MM.1S (cell line): Measurements from ENCODE around the gene WDR1.

Experiments used
- DNase-seq: peaks from one replicate; pipeline ENCODE4 v3.0.0-alpha.2; 2015
- H2AFZ ChIP-seq: fragments of 300-600 bp; sonication (generic); 2 replicates; pipeline ENCODE4 v1.6.0; 2016; ENCODE audit warnings: antibody characterized with exemption, low read length
- H3F3A ChIP-seq: fragments of 300-600 bp; sonication (generic); 2 replicates; pipeline ENCODE4 v1.6.1; 2016; ENCODE audit warnings: mild to moderate bottlenecking, antibody characterized with exemption, low read length, moderate library complexity, mixed read lengths; ENCODE audit not compliant: insufficient read depth
- H3K27ac ChIP-seq: fragments of 300-600 bp; sonication (generic); 2 replicates; pipeline ENCODE4 v1.5.1; 2016; ENCODE audit warnings: mild to moderate bottlenecking, low read length
- H3K27me3 ChIP-seq: fragments of 300-600 bp; sonication (generic); replicated peaks from 2 replicates; pipeline ENCODE4 v1.6.0; 2016; ENCODE audit warnings: low read length; ENCODE audit not compliant: insufficient read depth
- H3K36me3 ChIP-seq: fragments of 300-600 bp; sonication (generic); replicated peaks from 2 replicates; pipeline ENCODE4 v1.6.1; 2016; ENCODE audit warnings: mild to moderate bottlenecking, low read length, mixed read lengths; ENCODE audit not compliant: insufficient read depth
- H3K4me1 ChIP-seq: fragments of 300-600 bp; sonication (generic); 2 replicates; pipeline ENCODE4 v1.6.1; 2016; ENCODE audit warnings: low read length, mixed read lengths
- H3K4me2 ChIP-seq: fragments of 300-600 bp; sonication (generic); 2 replicates; pipeline ENCODE4 v1.6.0; 2016; ENCODE audit warnings: low read depth, low read length
- H3K4me3 ChIP-seq: fragments of 300-600 bp; sonication (generic); 2 replicates; pipeline ENCODE4 v1.5.1; 2016; ENCODE audit warnings: low read length, mixed read lengths
- H3K79me2 ChIP-seq: fragments of 300-600 bp; sonication (generic); 2 replicates; pipeline ENCODE4 v1.6.1; 2016; ENCODE audit warnings: mixed run types, low read length, mixed read lengths
- H3K9ac ChIP-seq: fragments of 300-600 bp; sonication (generic); 2 replicates; pipeline ENCODE4 v1.6.1; 2016; ENCODE audit warnings: low read length, mixed read lengths
- H3K9me2 ChIP-seq: fragments of 300-600 bp; sonication (generic); replicated peaks from 2 replicates; pipeline ENCODE4 v1.6.1; 2016; ENCODE audit warnings: mild to moderate bottlenecking, low read length, mixed read lengths; ENCODE audit not compliant: insufficient read depth
- H3K9me3 ChIP-seq: fragments of 300-600 bp; sonication (generic); replicated peaks from 2 replicates; pipeline ENCODE4 v1.6.1; 2016; ENCODE audit warnings: mild to moderate bottlenecking, low read length, mixed read lengths; ENCODE audit not compliant: insufficient read depth
- H4K20me1 ChIP-seq: fragments of 300-600 bp; sonication (generic); 2 replicates; pipeline ENCODE4 v1.6.1; 2016; ENCODE audit warnings: mild to moderate bottlenecking, low read length, moderate library complexity, mixed read lengths; ENCODE audit not compliant: insufficient read depth
- EZH2 ChIP-seq: fragments of 300-600 bp; sonication (generic); optimal IDR thresholded peaks from 2 replicates; pipeline ENCODE3; 2017; ENCODE audit warnings: low read depth, mild to moderate bottlenecking, antibody characterized with exemption, low read length, mixed read lengths
- EZH2phosphoT487 ChIP-seq: fragments of 300-600 bp; sonication (generic); IDR thresholded peaks from 2 replicates; pipeline ENCODE4 v1.6.1; 2018; ENCODE audit warnings: antibody characterized with exemption, low read length
- TF ChIP-seq, protein P1 (sequence below): fragments of 300-600 bp; sonication (generic); IDR thresholded peaks from 2 replicates; pipeline ENCODE4 v1.5.1; 2016; ENCODE audit warnings: antibody characterized with exemption, low read length, mixed read lengths

WDR1 gene, protein sequence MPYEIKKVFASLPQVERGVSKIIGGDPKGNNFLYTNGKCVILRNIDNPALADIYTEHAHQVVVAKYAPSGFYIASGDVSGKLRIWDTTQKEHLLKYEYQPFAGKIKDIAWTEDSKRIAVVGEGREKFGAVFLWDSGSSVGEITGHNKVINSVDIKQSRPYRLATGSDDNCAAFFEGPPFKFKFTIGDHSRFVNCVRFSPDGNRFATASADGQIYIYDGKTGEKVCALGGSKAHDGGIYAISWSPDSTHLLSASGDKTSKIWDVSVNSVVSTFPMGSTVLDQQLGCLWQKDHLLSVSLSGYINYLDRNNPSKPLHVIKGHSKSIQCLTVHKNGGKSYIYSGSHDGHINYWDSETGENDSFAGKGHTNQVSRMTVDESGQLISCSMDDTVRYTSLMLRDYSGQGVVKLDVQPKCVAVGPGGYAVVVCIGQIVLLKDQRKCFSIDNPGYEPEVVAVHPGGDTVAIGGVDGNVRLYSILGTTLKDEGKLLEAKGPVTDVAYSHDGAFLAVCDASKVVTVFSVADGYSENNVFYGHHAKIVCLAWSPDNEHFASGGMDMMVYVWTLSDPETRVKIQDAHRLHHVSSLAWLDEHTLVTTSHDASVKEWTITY

DNA sequence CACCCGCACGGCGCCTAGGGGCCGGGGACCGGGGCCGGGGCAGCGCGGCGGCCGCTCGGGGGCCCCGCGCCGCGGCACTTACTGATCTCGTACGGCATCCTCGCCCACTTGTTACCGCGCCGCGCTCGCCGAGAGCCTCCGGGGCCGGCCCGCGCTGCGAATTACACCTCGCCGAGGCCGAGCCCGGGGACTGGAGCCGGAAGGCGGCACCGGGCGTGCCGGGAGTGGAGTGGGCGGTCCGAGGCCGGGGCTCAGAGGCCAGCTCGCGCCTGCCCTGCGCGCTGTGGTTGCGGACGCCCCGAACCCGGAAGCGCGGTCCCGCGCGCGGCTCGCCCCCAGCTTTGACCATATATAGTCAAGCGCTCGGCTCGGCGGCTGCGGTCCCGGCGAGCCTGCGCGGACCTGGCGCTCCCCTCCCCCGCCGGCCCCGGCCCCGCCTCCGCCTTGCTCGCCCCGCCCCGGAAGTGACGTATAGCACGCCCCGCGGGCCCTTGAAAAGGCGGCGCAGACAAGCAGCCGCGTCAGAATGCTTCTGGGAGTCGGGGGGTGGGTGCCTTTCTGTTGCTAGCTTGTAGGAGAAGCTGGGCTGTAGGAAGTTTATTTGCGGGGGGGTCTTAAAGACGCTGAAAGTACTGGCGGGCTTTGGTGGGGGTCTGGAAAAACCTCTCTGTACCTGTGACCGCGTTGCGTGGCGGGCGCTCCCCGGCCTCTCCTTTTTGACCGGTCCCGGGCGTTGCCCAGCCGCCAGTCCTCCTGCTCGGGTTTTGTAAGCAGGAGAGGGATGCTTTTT lies at the start of gene WDR1:
Gene WDR1, minus strand, starts transcription at position 231 of the 790 bp plus-strand sequence. Its CDS starts 133 bp downstream, at position 98.
- Histone ChIP-seq H2AFZ (no peak within 1 kb of the TSS), H4K20me1 (peaks cover 10% of the 10 kb centered on the region), H3K9me3 (no peaks in the 10 kb centered on the region), H3K79me2 (peaks cover 45% of the 10 kb centered on the region), H3K9ac (peak within 1 kb of the TSS; percentile 96), H3K4me3 (peak within 1 kb of the TSS; percentile 82), H3F3A (0 out of 2 replicates have a peak, but pooled peaks cover 4% of the 10 kb centered on the region), H3K27me3 (no peaks in the 10 kb centered on the region), H3K4me1 (peaks cover 21% of the 10 kb centered on the region), H3K9me2 (no peaks in the 10 kb centered on the region), H3K27ac (peak within 1 kb of the TSS; percentile 89), H3K4me2 (peak within 1 kb of the TSS; percentile 86), H3K36me3 (peaks cover 20% of the 10 kb centered on the region)
- peak; percentile 97 for DNase-seq
- TF ChIP-seq, protein P1, sequence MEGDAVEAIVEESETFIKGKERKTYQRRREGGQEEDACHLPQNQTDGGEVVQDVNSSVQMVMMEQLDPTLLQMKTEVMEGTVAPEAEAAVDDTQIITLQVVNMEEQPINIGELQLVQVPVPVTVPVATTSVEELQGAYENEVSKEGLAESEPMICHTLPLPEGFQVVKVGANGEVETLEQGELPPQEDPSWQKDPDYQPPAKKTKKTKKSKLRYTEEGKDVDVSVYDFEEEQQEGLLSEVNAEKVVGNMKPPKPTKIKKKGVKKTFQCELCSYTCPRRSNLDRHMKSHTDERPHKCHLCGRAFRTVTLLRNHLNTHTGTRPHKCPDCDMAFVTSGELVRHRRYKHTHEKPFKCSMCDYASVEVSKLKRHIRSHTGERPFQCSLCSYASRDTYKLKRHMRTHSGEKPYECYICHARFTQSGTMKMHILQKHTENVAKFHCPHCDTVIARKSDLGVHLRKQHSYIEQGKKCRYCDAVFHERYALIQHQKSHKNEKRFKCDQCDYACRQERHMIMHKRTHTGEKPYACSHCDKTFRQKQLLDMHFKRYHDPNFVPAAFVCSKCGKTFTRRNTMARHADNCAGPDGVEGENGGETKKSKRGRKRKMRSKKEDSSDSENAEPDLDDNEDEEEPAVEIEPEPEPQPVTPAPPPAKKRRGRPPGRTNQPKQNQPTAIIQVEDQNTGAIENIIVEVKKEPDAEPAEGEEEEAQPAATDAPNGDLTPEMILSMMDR = no peak
- TF ChIP-seq EZH2 (no peak), EZH2phosphoT487 (no peak)

DNA sequence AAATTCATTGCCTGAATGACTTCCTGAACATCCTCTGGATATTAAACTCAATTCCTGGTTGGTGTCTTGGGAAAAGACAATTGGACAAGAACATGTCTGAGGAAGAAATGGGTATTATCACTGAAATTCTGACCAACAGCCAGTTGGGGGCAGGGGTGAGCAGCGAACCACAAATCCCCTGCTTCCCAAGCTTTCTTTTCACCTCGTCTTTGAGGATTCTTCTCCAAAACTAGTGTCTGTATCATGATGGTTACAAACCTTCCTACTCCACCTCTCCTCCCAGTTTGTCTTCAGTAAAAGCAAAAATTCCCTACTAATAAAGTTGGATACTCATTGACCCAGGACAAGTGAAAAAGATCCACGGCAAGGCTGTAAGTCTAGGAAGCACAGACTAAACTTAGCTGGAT lies 48.3 kb upstream of the WDR1 start:
- H4K20me1 ChIP-seq = no peaks in the 10 kb centered on the region
- no peak overlapping the region for H3K4me3 ChIP-seq
- H3K79me2 ChIP-seq = no peaks in the 10 kb centered on the region
- H3K9me2 ChIP-seq = no peaks in the 10 kb centered on the region
- no peaks in the 10 kb centered on the region for H3K4me1 ChIP-seq
- no peaks in the 10 kb centered on the region for H3K27me3 ChIP-seq
- no peak overlapping the region for H3K4me2 ChIP-seq
- H3K9me3 ChIP-seq = no peaks in the 10 kb centered on the region
- H3K9ac ChIP-seq = no peak overlapping the region
- no peaks in the 10 kb centered on the region for H3K36me3 ChIP-seq
- no peak overlapping the region for H2AFZ ChIP-seq
- H3K27ac ChIP-seq = no peak overlapping the region
- no peaks in the 10 kb centered on the region for H3F3A ChIP-seq
- TF ChIP-seq EZH2phosphoT487 (no peak), EZH2 (no peak)
- TF ChIP-seq, protein P1 = peak; percentile 55
- no peak for DNase-seq

DNA sequence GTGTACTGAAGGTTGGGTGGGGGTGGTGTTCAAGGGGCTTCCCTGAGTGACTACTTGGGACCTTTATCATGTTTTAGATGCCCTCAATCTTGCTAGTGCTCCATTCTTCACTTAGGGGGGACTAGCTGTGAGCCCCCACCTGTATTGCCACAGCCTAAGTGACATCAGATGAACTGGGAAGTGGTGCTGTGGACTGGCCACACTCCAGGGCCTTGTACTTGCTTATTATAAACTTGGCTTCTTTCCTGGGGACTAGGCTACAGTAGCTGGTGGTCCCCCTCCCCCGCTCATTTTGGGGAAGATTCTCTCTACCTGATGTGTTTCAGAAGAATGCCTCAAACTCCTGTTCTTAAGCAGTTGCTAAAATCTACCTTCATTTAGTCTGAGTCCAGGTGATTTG lies 46.7 kb upstream of the WDR1 start:
- Histone ChIP-seq H3K4me1 (no peaks in the 10 kb centered on the region), H3K9ac (no peak overlapping the region)

More for the DNA sequence above, 46.7 kb upstream of the WDR1 start:
- no peaks in the 10 kb centered on the region for H3K79me2 ChIP-seq
- no peaks in the 10 kb centered on the region for H3F3A ChIP-seq
- no peaks in the 10 kb centered on the region for H3K36me3 ChIP-seq
- no peak overlapping the region for H3K4me3 ChIP-seq
- no peaks in the 10 kb centered on the region for H3K9me3 ChIP-seq
- TF ChIP-seq EZH2 = no peak
- TF ChIP-seq, protein P1 = no peak
- no peak for TF ChIP-seq EZH2phosphoT487
- no peaks in the 10 kb centered on the region for H3K9me2 ChIP-seq
- no peaks in the 10 kb centered on the region for H4K20me1 ChIP-seq
- no peak overlapping the region for H3K4me2 ChIP-seq
- H2AFZ ChIP-seq = no peak overlapping the region
- no peaks in the 10 kb centered on the region for H3K27me3 ChIP-seq
- DNase-seq = no peak
- H3K27ac ChIP-seq = no peak overlapping the region
